HG03457 (cell line): ENCODE data around the gene GUK1.
"Not testable (repeated sequence)": the region's sequence is repeated elsewhere in the genome, so short reads cannot be mapped to it uniquely, and the experiment has no call there.

Experiments used
- ATAC-seq: cut with Tn5 transposase; IDR thresholded peaks from one replicate; pipeline ENCODE4 v1.9.1; 2021; ENCODE audit warnings: moderate number of reproducible peaks; ENCODE audit not compliant: unreplicated experiment

Gene GUK1

DNA sequence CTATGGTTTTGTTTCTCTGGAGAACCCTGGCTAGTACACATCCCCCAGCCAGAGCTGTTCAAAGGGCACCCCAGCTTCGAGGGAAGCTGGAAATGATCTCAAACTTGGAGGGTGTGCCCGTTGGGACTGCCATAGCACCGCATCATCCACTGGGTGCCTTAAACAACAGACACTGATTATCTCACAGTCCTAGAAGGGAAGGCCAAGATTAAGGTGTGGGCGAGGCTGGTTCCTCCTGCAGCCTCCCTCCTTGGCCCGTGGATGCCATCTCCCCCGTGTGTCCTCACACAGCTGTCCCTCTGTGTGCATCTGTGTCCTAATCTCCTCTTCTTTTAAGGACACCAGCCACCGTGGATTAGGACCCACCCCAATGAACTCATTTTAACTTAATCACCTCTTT lies 21.3 kb downstream of the GUK1 start:
- ATAC-seq, result no peak

DNA sequence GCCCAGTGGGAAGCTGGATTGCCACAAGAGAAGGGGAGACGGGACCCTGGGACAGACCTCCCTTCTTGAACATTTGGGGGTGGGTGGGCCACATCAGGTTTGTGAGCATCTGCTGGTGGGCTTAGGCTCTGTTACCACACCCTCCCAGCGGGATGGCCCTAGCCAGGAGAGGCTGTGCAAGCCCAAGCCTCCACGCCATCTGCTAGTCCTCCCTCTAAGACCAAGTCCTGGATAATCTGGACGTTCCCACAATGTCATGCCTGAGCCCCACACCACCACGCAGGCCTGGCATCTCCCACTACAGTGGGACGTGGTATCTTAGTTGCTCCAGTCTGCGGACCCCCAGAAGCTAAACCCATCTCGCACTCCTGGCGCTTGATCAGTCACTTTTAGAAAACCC lies 21.8 kb downstream of the GUK1 start:
- no peak for ATAC-seq

DNA sequence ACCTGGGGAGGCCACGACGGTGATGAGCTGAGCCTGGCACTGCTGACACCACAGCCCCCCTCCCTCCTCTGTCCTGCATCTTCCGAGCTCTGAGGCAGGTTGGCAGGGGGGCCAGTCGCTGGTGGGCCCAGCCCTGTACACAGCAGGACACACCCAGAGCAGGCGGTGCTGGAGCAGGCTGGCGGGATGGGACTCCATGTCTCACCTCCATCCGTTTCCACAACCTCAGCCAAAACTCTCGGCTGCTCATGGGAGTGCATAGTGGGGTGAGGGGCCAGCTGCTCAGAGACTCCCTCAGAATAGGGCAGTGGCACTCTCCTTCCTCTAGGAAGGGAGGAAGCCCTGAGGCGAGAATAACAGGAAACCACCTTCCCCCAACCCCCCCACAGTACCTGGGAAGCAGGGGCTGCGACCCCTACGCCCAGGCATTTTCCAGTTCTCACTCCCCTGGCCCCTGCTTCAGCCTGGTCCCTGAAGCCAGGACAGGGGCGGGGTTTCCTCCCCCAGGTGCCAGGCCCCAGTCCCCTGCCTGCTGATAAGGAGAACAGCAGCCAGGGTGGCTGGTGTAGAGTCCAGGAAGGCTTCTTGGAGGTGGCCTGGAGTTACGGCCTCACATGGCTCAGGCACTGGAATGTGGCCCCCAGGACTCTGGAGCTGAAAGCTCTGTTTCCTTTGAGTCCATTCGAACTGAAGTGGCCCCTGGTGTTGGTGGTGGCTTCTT lies 22.4 kb downstream of the GUK1 start:
- ATAC-seq, result no peak

DNA sequence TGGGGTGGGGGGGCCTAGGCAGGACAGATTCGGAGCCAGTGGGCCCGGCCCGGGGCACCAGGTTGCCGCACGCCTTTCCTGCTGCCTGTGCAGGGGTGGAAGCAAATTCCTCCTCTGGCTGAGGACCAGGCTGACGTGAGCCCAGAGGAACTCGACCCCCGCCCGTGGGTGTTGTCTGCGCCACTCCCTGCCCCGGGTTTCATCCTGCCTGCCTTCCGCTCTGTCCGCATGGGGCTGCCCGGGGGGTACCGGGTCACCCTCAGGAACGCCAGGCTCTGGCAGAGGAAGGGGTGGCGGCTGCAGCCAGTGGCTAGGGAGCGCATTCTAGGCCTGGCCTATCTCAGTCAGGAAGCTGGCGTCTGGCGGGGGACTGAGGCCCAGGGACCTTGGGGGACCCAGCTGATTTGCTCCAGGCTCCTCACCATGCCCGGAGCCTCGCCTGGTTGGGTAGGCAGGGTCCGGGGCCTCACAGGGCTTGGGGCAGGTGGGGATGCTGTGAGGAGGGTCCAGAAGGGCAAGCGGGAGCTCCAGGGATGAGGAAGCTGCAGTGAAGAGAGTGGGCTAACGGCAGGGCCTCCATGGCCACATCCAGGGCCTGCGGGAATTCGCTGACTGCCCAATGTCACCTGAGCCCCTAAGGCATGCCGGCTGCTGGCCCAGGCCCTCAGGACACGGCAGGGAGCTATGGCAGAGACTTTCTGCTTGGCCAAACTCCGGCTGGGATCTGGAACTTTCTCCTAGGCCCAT lies 23.1 kb downstream of the GUK1 start:
- no peak for ATAC-seq

DNA sequence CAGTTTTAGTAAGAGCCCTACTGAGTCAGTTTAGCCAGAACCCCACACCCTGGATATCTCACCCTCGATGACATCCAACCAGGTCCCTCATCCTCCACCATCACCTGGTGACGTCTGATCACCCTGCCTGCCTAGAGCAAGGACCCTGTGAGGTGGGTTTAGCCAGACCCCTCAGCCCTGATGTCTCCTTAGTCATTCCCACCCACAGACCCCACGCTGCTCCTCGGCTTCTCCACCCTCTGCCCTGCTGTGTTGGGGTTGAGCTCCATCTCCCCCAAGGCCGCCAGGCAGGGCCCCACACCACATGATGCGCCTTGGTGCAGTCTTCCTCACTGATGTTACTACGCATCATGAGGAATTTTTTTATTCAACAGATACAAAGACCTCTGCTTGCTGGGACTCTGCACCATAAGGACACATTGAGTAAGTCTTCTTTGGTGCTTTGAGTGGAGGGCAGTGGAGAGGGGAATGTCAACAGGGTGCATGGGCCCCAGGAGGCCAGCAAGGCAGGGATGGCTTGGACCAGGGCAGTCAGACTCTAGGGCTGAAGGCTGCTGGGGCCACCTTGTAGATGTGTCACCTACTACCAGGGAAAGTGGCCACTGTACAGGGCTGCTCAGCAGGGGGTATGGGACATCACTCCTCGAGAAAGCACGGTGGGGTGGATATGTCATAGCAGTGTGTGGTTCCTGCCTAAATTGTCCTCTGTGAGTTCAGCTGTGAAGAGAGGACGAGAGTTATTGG lies 23.9 kb downstream of the GUK1 start:
- ATAC-seq, result no peak

DNA sequence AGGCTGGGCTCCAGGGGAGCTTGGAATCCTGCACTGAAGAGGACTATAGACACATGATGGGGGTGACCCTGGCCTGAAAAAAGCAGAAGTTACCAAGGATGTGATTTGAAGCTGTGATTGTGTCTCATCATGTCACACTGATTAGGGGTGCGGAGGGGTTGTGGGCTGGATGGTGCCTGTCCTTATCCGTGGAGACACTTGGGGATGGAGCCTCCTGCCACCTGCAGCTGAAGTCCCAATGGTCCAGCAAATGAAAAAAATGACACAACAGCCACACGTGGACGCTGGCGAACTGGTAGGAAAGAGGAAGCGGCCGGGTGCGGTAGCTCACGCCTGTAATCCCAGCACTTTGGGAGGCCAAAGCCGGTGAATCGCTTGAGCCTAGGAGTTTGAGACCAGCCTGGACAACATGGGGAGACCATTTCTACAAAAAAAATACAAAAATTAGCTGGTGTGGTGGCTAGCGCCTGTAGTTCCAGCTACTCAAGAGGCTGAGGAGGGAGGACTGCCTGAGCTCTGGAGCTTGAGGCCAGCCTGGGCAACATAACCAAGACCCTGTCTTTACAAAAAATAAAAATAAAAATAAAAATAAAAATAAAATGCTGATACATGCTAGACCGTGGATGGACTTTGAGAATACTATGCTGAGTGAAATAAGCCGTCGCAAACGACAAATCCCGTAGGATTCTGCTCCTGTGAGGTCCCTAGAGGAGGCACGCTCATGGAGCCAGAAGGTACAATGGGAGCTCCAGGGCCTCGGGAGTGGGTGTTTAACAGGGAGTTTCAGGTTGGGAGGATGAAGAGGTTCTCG lies 24.7 kb downstream of the GUK1 start:
- no peak for ATAC-seq

DNA sequence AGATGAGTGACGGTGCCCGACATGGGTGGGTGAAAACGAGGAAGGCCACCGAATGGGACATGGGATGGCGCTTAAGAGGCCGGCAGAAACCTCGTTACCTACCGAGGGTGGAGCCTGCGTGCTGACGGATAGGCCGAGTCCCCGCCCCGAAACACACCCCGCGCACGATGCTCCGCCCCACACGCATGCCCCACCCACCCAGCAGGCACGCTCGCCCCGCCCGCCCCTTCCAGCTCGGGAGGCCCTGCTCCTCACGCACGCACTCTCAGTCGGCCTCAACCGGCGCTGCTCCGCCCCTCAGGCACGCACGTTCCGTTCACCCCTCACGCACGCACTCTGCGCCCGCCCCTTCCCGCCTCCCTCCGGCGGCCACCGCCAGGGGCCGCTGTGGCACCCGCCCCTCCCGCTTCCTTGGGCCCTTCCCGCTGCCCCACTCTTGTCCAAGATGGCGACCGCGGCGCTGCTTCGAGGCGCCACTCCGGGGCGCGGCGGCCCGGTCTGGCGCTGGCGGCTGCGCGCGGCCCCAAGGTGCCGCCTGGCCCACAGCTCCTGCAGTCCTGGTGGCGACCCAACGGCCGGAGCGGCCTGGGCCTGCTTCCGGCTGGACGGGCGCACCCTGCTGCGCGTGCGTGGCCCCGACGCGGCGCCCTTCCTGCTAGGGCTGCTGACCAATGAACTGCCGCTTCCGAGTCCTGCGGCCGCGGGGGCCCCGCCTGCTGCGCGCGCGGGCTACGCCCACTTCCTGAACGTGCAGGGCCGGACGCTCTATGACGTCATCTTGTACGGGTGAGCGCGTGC lies 25.5 kb downstream of the GUK1 start, which contains the start of gene IBA57:
Gene IBA57 (plus strand): TSS at position 433 of the 798 bp plus-strand sequence. CDS start 13 bp downstream, at position 446.
- peak; percentile 76 for ATAC-seq

DNA sequence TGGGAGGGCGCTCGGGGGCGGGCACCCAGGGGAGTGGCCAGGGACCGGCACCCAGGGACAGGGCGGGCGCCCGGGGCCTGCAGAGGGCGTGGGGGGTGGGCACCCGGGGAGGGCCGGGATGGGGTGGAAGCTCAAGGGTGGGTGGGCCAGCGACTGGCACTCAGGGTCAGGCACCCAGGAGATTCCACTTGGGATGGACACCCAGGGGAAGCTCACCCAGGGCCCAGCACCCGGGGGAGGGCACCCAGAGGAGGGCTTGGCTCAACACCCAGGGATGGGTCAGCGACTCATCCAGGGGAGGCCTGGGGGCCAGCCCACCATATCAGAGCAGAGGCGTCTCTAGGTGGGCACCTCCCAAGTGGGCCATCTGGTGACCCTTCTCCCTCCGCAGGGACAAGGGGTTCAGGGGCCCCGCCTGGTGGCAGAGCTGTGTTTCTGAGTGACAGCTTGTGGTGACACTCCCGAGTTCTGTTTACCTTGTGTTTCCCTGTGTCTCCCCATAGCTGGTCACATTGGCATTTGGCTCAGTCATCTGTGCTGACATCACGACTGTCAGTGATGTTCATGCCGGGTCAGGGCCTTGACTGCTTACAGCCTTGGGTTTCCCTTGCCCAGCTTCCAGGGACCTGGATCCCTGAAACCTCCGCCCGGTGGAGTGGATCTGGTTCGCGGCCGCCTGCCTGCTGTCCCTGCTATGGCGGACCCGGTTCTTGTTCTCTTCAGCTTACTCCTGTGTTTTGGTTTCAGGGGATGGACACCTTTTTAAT lies 26.3 kb downstream of the GUK1 start:
- ATAC-seq, result peak; percentile 5

DNA sequence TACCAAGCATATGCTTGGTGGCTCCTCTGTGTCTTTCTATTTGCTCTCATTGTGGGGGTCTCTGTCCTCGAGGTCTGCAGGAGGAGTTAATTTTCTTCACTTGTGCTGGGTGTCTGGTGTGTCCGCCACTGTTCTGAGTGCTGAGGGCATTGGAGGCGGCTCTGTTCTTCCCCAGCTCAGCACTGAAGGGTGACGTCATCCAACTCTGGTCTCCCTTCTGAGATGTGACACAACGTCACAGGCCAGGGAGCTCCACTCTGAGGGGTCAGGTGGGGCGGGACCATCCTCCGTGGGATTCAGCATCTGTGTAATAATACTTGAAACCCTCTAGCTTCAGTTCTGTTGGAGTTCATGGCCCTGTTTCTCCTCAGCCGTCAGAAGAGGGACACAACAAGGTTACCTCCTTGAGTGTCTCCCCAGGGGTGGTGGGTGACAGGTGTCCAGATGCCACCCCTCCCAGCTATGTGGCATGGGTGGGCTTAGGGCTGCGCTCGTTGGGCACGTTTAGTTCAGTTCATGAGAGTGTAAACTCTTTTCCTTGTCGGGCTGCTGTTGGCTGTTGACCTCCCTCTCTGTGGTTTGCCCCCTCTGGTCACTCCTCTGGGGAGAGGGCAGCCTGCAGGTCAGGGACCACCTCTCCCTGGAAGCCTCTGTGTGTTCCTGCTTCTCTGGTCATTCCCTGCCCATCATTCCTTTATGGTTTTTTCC lies 28.6 kb downstream of the GUK1 start:
- no peak for ATAC-seq

DNA sequence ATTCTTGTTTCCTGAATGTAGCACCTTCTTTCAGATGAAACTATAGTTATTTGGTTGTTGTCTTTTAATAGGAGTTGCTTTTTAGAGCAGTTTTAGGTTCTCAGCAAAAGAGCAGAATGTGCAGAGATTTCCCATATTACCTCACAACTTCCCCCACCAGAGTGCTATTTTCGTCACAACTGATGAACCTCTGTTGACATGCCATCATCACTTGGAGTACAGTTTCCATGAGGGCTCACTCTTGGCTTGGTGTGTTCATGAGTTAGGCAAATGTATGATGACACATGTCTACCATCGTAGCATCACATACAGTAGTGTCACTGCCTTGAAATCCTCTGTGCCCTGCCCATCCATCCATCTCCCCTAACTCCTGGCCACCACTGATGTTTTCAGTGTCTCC lies 29.3 kb downstream of the GUK1 start:
- ATAC-seq, result no peak

DNA sequence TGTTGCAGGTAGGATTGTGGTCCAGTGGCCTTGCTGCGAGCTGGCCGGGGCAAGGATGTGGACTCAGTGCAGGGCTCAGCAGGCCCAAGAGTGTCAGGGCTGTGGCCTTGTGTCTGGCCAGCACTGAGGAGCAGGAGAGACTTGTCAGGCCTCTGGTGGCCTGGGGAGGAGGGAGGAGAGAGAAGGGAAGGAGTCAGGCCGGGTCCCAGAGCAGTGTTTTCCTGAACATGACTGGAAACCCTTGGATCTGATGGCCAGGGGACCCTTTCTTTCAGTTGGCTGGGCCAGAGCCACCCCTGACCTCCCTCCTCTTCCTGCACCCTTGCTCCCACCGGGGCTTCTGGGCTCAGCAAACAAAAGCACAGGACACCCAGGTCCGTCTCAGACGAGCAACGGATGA lies 30.6 kb downstream of the GUK1 start:
- ATAC-seq, result no peak

DNA sequence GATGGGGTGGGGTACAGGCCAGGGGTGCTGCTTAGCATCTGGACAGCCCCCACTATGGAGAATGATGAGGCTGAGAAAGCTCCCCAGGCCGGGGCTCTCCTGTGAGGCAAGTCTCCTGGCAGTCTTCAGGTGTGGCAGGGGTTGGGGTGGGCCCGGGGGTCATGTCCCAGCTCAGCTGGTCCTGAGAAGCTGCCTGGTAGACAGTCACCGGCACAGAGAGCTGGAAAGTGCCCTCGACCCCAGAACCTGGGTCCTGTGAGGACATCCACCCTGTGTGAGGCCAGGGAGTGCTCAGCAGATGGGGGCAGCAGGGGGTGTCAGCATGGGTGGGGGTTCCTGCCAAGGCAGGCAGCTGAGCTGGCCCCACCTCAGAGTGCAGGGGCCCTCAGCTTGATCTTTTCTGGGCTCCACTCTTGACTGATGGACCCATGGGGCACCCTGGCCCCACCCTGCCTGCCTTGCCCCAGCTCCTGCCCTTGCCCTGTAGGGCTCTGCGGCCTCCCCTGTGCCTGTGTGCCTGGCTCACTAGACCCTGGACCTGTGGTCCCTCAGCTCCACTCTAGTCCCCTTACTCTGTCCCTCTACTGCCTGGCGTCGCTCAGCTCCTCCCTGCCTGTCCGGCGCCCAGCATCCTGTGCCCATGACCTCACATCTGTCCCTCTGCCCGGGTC lies 31.3 kb downstream of the GUK1 start:
- ATAC-seq, result no peak

DNA sequence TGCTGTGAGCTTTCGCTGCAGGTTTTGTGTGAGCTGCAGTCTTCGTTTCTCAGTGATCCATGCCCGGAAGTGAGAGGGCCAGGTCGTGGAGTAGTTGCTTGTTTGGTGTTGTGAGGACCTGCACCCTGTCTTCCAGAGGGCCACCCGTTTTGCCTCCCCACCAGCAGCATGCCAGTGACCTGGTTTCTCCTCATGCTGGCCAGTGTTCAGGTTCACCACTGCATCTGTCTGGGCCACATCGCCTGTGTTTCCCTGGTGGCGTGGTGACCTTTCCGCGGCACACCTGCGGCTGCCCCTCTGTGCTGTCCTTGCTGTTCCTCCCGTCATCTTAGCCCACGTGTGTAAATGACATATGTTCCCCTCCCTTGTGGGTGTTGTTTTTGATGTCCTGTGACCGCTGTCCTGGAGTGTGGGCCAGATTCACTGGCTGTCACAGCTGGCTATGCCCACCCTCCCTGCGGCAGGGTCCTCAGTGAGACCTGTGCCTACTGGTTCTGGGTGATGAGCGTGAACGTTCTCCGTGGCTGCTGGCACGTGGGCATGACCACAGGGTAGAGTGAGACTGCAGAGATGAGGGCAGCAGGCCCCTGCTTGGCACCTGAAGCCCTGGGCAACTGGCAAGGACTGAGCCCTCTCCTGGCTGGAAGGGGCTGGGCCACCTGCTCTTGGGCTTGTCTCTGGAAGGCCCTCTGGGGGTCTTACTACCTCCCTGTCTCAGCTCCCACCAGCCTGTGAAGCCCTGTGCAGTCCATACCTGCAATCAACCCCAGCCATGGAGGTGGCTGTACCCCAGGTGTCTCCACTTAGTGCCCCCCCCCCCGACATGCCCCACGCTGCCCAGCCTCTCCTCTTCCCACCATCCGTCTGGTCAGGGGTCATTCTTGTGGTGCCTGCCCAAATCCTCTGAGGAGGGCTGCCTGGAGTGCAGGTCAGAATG lies 32.8 kb downstream of the GUK1 start:
- ATAC-seq, result no peak

DNA sequence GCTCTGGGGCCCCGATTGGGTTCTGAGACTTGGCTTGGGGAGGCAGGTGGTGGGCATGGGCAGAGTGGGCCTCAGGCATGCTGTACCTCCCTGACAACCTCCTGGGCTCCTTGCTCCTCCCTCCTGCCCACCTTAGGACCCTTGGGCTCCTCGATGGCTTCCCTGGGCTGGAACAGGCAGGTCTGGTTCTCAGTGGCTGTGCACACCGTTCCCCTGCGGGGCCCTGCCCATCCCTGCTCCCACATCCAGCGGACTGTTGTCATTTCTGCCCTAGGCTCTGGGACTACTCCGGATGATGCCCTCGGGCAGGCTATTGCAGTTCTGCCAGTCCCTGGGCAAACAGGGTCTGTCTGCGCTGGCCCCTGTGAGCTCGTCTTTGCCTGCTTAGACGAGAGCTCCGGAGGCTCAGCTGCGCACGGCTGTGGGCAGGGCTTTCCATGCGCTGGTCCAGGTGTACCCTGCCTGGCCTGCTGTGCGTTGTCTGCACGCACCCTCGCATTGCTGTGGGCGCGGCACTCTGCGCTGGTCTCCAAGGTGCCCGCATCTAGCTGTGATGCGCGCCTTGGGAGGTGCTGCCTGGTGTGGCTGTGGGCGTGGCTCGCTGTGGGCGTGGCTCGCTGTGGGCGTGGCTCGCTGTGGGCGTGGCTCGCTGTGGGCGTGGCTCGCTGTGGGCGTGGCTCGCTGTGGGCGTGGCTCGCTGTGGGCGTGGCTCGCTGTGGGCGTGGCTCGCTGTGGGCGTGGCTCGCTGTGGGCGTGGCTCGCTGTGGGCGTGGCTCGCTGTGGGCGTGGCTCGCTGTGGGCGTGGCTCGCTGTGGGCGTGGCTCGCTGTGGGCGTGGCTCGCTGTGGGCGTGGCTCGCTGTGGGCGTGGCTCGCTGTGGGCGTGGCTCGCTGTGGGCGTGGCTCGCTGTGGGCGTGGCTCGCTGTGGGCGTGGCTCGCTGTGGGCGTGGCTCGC lies 33.7 kb downstream of the GUK1 start:
- ATAC-seq, result not testable (repeated sequence)

DNA sequence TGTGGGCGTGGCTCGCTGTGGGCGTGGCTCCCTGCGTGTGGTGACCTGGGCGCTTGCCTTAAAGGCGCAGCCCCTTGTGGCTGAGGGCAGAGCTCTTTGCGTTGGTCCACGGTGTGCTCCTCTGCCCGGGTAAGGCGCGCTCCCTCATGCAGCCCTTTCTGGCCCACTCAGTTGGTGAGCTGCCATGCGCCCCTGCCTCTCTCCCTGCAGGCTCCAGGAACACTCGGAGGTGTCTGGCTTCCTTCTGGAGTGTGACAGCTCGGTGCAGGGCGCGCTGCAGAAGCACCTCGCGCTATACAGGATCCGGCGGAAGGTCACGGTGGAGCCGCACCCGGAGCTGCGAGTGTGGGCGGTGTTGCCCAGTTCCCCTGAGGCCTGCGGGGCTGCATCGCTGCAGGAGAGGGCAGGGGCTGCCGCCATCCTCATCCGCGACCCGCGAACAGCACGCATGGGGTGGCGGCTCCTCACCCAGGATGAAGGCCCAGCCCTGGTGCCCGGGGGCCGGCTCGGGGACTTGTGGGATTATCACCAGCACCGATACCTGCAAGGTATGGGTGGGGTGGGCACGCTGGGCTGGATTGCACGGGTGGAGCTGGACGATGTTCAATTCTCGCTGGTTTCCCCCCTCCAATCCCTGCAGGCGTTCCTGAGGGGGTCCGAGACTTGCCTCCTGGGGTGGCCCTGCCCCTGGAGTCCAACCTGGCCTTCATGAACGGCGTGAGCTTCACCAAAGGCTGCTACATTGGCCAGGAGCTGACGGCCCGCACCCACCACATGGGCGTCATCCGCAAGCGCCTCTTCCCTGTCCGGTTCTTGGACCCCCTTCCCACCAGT lies 34.6 kb downstream of the GUK1 start:
- no peak for ATAC-seq
